ENCODE data around the gene FKBP9. TPM values are rescaled to one million over a fixed set of nuclear protein-coding genes. Genes with fewer than 3 reads are reported as not detected.
"Not testable (repeated sequence)": the region's sequence is repeated elsewhere in the genome, so short reads cannot be mapped to it uniquely, and the experiment has no call there.

Gene FKBP9
- total RNA-seq, 1 experiment from 2014 or later: 139 TPM

DNA sequence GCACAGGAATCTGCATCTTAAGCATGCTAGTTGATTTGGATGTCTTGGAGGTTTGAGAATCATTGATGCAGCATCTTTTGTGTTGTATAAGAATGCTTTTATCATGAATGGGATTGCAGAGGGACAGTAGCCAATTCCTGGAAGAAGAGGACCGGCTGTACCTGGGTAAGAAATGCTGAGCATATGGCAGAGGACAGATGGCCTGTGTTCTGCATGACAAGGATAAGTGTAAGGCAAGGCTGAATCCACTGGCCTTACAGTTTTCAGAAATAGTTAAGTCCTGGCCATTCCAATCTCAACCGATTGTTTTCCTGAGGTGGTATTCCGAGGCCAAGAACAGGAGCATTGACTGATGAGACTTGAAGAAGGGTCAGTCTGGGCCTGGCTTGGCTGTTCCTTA, 41.2 kb upstream of the FKBP9 start:
- BruUV-seq (replicated peaks): no TSS peak
- no peaks in the 10 kb centered on the region for H3K9me3 Mint-ChIP-seq (ENCODE audit: unreplicated experiment)
- H3K36me3 Mint-ChIP-seq (ENCODE audit: insufficient read depth, unreplicated experiment): peaks cover 58% of the 10 kb centered on the region
- H3K4me3 Mint-ChIP-seq (ENCODE audit: unreplicated experiment): no peak overlapping the region
- H3K4me1 Mint-ChIP-seq (ENCODE audit: insufficient read depth, unreplicated experiment): no peaks in the 10 kb centered on the region
- CTCF ChIA-PET: no interaction called here
- TF ChIP-seq CTCF (IDR thresholded peaks at IDR 0.05; ENCODE audit: unreplicated experiment): no peak
- no peaks in the 10 kb centered on the region for H3K27me3 Mint-ChIP-seq (ENCODE audit: insufficient read depth, unreplicated experiment)
- intact Hi-C loops (cut with micrococcal nuclease): no loop called here
- POLR2A ChIA-PET: no interaction called here
- DNase-seq (ENCODE audit: unreplicated experiment): no peak
- H3K27ac Mint-ChIP-seq (ENCODE audit: low read depth, unreplicated experiment): no peak overlapping the region

DNA sequence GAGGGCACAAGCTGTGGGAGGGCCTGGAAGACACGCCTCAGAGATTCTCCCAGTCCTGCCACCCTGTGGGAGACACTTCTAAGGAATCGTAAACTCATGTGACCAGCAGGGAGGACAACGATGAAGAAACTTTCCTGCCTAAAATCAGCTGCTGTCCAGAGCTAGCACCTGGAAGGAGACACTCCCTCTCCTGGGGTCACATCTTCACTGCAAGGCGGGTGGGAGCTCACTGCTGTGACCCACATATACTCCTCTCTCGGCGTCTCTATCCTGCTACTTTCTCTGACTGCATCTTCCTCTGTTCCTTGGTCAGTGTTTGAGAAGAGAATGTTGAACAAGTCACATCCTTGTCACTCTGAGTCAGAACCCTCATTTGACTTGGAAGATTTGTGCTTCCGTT, 40.2 kb upstream of the FKBP9 start:
- DNase-seq (ENCODE audit: unreplicated experiment); H3K27me3 Mint-ChIP-seq (ENCODE audit: insufficient read depth, unreplicated experiment); intact Hi-C loops (cut with micrococcal nuclease); H3K4me1 Mint-ChIP-seq (ENCODE audit: insufficient read depth, unreplicated experiment); H3K9me3 Mint-ChIP-seq (ENCODE audit: unreplicated experiment); H3K4me3 Mint-ChIP-seq (ENCODE audit: unreplicated experiment); POLR2A ChIA-PET; H3K27ac Mint-ChIP-seq (ENCODE audit: low read depth, unreplicated experiment); CTCF ChIA-PET: not testable (repeated sequence)
- peaks cover 63% of the 10 kb centered on the region for H3K36me3 Mint-ChIP-seq (ENCODE audit: insufficient read depth, unreplicated experiment)
- TSS peak; percentile 62 for BruUV-seq (replicated peaks)

GRCh38 chr7:32921896-32922295, 35.3 kb upstream of the FKBP9 start:
- DNase-seq (ENCODE audit: unreplicated experiment): no peak
- intact Hi-C loops (cut with micrococcal nuclease): no loop called here
- POLR2A ChIA-PET: interaction anchor here (1.0 kb wide), 1 partner anchor 14 kb away, joined by 5 read pairs; no protein-coding TSS in a partner anchor
- Mint-ChIP-seq H3K4me1 (ENCODE audit: insufficient read depth, unreplicated experiment) (no peaks in the 10 kb centered on the region), H3K4me3 (ENCODE audit: unreplicated experiment) (no peak overlapping the region), H3K9me3 (ENCODE audit: unreplicated experiment) (no peaks in the 10 kb centered on the region), H3K27me3 (ENCODE audit: insufficient read depth, unreplicated experiment) (no peaks in the 10 kb centered on the region), H3K36me3 (ENCODE audit: insufficient read depth, unreplicated experiment) (peaks cover 51% of the 10 kb centered on the region), H3K27ac (ENCODE audit: low read depth, unreplicated experiment) (no peak overlapping the region)
- no peak for TF ChIP-seq CTCF (IDR thresholded peaks at IDR 0.05; ENCODE audit: unreplicated experiment)
- CTCF ChIA-PET: no interaction called here
- no TSS peak for BruUV-seq (replicated peaks)

- intact Hi-C loops (cut with micrococcal nuclease): no loop called here
- TF ChIP-seq CTCF (IDR thresholded peaks at IDR 0.05; ENCODE audit: unreplicated experiment): no peak
These were observed 28.4 kb upstream of the FKBP9 start for GRCh38 chr7:32928785-32929298.

More at GRCh38 chr7:32928785-32929298, 28.4 kb upstream of the FKBP9 start:
- H3K9me3 Mint-ChIP-seq (ENCODE audit: unreplicated experiment): no peaks in the 10 kb centered on the region
- POLR2A ChIA-PET: interaction anchor here (0.6 kb wide), 1 partner anchor 1400 kb away, joined by 3 read pairs; no protein-coding TSS in a partner anchor
- H3K4me1 Mint-ChIP-seq (ENCODE audit: insufficient read depth, unreplicated experiment): no peaks in the 10 kb centered on the region
- no peak overlapping the region for H3K4me3 Mint-ChIP-seq (ENCODE audit: unreplicated experiment)
- CTCF ChIA-PET: interaction anchor here (0.6 to 1.1 kb wide), 4 partner anchors 15 to 1167 kb away, joined by 3 to 7 read pairs (median 4); no protein-coding TSS in a partner anchor
- no peaks in the 10 kb centered on the region for H3K27me3 Mint-ChIP-seq (ENCODE audit: insufficient read depth, unreplicated experiment)
- H3K27ac Mint-ChIP-seq (ENCODE audit: low read depth, unreplicated experiment): no peak overlapping the region
- no peak for DNase-seq (ENCODE audit: unreplicated experiment)
- BruUV-seq (replicated peaks): no TSS peak
- H3K36me3 Mint-ChIP-seq (ENCODE audit: insufficient read depth, unreplicated experiment): peaks cover 58% of the 10 kb centered on the region

Measured in MCF 10A (cell line).